SK-N-SH (cell line): ENCODE results near the gene FIZ1. TPM values are rescaled to one million over a fixed set of nuclear protein-coding genes. Genes with fewer than 3 reads are reported as not detected.
A peak's percentile ranks its signal among the peaks of the same experiment; 100 is the strongest.

ENCODE experiments used
- CTCF ChIP-seq: fragments of 200-600 bp; sonication (generic); IDR thresholded peaks from 2 replicates; pipeline ENCODE4 v1.6.1; 2017; ENCODE audit warnings: antibody characterized with exemption, mild to moderate bottlenecking, moderate library complexity
- FOSL2 ChIP-seq: IDR thresholded peaks from 2 replicates; pipeline ENCODE4 v1.4.0; 2012; ENCODE audit warnings: low read depth, mild to moderate bottlenecking, moderate library complexity, borderline replicate concordance
- GABPA ChIP-seq: IDR thresholded peaks from 2 replicates; pipeline ENCODE4 v1.4.0; 2012; ENCODE audit warnings: low read depth, mild to moderate bottlenecking
- JUND ChIP-seq: IDR thresholded peaks from 2 replicates; pipeline ENCODE4 v1.4.0; 2012
- MAX ChIP-seq: IDR thresholded peaks from 2 replicates; pipeline ENCODE4 v1.4.0; 2012; ENCODE audit warnings: low read depth
- MEF2A ChIP-seq: IDR thresholded peaks from 2 replicates; pipeline ENCODE4 v1.4.0; 2012; ENCODE audit warnings: low read depth, borderline replicate concordance
- MXI1 ChIP-seq: IDR thresholded peaks from 2 replicates; pipeline ENCODE4 v1.6.1; 2012; ENCODE audit warnings: mild to moderate bottlenecking, low read depth, low read length, improper control_type of control experiment
- NRF1 ChIP-seq: IDR thresholded peaks from 2 replicates; pipeline ENCODE4 v1.6.1; 2012; ENCODE audit warnings: low read depth, mild to moderate bottlenecking, low read length
- PBX3 ChIP-seq: IDR thresholded peaks from 2 replicates; pipeline ENCODE4; 2012
- POLR2AphosphoS5 ChIP-seq: IDR thresholded peaks from 2 replicates; pipeline ENCODE4 v1.6.1; 2012; ENCODE audit warnings: low read depth, low read length
- RCOR1 ChIP-seq: fragments of 150-350 bp; IDR thresholded peaks from 2 replicates; pipeline ENCODE4 v1.6.1; 2017; ENCODE audit warnings: antibody characterized with exemption, low read length
- SIN3A ChIP-seq: IDR thresholded peaks from 2 replicates; pipeline ENCODE4 v1.6.1; 2012; ENCODE audit warnings: low read depth, mild to moderate bottlenecking, low read length, moderate library complexity, borderline replicate concordance
- TCF12 ChIP-seq: IDR thresholded peaks from 2 replicates; pipeline ENCODE4 v1.4.0; 2012
- polyA plus RNA-seq, 3 experiments: library from polyadenylated mRNA; depleted of rRNA; stranded (reverse); fragments of >200 nt; gene quantifications; 2 replicates each; pipeline ENCODE4 v1.2.3, GENCODE V29; 2012
- TF ChIP-seq, protein P1 (sequence below): IDR thresholded peaks from 2 replicates; pipeline ENCODE4 v1.4.0; 2012; ENCODE audit warnings: low read depth, borderline replicate concordance
- TF ChIP-seq, protein P2 (sequence below): fragments of 150-350 bp; IDR thresholded peaks from 2 replicates; pipeline ENCODE4 v1.6.1; 2017; ENCODE audit warnings: antibody characterized with exemption, low read length, low read depth, borderline replicate concordance

The FIZ1 gene
- polyA plus RNA-seq, 1 of the 3 experiments (the other 2 are of a cell fraction), result 5.7 TPM

DNA sequence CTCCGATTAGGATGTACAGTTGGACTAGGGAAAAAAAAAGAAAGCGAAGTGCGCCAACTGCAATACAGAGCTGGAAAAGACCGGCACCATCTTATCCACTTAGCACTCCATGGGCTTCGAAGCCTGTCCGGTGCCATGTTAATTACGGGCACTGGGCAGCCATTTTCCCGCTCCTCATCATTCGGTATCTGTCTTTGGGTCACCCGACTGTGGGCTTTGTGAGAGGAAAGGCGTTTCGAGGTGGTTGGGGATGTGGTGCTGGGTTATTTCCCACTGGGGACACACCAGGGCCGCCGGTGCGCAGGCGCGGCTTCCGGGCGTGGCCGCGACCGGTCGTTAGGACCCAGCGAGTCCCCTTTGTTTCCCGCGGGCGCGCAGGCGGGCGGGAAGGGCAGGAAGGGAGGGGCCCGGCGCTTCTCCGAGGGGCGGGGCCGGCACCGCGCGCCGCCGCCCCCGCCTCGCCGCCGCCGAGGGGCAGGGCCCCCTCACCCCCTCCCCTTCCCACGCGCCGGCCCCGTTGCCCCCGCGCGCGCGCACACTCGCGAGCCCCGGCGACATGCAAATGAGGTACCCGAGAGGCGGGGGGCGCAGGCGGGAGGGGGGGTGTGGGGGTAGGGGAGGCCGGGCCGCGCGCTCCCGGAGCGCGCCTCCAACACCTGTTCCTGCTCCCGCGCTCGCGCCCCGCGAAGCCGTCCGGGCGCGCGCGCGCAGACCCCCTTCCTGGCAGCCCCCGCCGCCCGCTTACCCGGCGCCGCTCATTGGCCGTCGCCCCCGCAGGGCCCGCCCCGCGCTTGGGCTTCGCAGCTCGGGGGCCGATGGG, 735 bp upstream of the FIZ1 start, which contains the start of gene ZNF524 (continued):
- TF ChIP-seq, protein P1, sequence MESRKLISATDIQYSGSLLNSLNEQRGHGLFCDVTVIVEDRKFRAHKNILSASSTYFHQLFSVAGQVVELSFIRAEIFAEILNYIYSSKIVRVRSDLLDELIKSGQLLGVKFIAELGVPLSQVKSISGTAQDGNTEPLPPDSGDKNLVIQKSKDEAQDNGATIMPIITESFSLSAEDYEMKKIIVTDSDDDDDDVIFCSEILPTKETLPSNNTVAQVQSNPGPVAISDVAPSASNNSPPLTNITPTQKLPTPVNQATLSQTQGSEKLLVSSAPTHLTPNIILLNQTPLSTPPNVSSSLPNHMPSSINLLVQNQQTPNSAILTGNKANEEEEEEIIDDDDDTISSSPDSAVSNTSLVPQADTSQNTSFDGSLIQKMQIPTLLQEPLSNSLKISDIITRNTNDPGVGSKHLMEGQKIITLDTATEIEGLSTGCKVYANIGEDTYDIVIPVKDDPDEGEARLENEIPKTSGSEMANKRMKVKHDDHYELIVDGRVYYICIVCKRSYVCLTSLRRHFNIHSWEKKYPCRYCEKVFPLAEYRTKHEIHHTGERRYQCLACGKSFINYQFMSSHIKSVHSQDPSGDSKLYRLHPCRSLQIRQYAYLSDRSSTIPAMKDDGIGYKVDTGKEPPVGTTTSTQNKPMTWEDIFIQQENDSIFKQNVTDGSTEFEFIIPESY, result peak; percentile 47; the same call in 1 of the 2 replicates
- TF ChIP-seq JUND (no peak), CTCF (no peak), PBX3 (peak; percentile 41; the same call in 1 of the 2 replicates), MEF2A (no peak), MXI1 (peak; percentile 66), TCF12 (no peak), POLR2AphosphoS5 (peak; percentile 47; the same call in 1 of the 2 replicates), MAX (peak; percentile 60), RCOR1 (no peak), GABPA (peak; percentile 63), FOSL2 (no peak), SIN3A (0 out of 2 replicates have a peak, but pooled peaks have one; percentile 36), NRF1 (peak; percentile 57)
- TF ChIP-seq, protein P2, sequence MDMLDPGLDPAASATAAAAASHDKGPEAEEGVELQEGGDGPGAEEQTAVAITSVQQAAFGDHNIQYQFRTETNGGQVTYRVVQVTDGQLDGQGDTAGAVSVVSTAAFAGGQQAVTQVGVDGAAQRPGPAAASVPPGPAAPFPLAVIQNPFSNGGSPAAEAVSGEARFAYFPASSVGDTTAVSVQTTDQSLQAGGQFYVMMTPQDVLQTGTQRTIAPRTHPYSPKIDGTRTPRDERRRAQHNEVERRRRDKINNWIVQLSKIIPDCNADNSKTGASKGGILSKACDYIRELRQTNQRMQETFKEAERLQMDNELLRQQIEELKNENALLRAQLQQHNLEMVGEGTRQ, result no peak
